NK-92 (cell line): ENCODE results near the gene RGS9.
"Not testable (repeated sequence)": the region's sequence is repeated elsewhere in the genome, so short reads cannot be mapped to it uniquely, and the experiment has no call there.

Experiments used
- DNase-seq: peaks from one replicate; lab custom pipeline; 2025; ENCODE audit not compliant: unreplicated experiment; lab: John Stamatoyannopoulos, UW

RGS9 gene

DNA sequence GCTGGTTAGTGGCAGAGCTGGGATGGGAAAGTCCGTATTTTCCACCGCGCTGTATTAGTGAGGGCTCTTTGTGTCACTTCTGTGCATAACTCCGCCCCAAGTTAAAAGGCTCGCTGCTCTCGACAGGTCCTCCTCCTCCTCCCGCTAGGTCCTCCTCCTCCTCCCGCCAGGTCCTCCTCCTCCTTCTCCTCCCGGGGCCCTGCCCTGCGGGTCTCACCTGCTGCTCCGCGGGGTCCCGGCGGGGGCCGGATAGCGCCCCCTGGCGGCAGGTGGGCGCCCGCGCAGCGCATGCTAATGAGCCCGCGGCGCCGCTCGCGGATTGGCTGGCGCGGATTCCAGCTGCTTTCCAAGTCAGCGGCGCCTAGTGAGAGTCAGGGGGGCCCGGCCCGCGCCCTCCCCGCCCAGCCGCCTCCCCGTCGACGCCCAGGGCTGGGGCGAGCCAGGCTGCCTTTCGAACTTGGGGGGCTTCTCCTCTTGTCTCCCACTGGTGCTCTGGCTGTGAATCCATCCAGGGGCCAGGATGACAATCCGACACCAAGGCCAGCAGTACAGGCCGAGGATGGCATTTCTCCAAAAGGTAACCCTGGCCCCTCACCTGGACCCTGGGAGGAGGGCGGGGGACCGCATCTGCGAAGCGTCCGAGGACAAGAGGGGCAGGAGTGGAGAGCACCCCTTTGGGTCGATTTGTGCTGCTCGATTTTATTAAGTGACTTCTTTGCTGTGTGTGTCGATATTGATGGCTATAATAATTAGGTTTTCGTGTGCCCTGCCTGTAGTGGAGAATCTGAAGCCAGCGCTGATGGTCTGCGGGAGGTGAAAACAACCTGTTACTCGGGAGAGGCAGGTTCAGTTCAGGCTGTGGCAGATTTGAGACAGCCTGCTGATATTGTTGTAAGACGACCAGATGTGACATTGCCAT, at the start of gene RGS9:
Gene RGS9 (plus strand): TSS at position 350 of the 919 bp plus-strand sequence. CDS start 171 bp downstream, at position 521.
- DNase-seq: no peak

GRCh38 chr17:65088621-65089360, 48.4 kb upstream of the RGS9 start:
- DNase-seq: no peak

DNA sequence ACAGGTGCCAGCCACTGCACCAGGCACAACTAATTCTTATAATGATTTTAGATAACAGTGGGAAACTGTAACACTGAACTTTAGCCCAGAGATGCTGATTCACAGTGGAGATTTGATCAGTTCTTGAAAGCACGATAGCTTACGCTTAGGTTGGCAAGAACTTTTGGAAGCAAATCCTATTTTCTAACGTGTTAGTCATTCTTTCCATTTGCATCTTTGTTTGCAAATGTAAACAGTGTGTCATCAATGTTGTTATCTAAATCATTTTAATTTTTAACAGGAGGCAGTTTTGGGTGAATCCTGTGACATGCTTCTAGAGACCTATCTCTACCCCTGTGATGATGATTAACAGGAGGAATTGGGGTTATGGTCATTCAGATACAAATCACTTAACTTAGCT, 44.9 kb upstream of the RGS9 start:
- DNase-seq: no peak

GRCh38 chr17:65092721-65093356, 44.3 kb upstream of the RGS9 start:
- DNase-seq: not testable (repeated sequence)

DNA sequence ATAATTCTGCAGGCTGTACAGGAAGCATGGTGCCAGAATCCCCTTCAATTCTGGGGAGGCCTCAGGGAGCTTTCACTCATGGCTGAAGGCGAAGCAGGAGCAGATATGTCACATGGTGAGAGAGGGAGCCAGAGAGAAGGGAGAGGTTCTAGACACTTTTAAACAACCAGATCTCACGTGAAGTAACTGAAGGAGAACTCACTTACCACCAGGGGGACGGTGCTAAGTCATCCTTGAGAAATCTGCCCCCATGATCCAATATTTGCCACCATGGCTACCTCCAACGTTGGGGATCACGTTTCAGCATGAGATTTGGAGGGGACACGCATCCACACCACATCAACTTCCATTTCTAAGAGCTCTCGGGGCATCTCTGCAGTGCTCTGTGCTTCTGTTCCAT, 43.2 kb upstream of the RGS9 start:
- no peak for DNase-seq

GRCh38 chr17:65095465-65095864, 41.7 kb upstream of the RGS9 start:
- no peak for DNase-seq

DNA sequence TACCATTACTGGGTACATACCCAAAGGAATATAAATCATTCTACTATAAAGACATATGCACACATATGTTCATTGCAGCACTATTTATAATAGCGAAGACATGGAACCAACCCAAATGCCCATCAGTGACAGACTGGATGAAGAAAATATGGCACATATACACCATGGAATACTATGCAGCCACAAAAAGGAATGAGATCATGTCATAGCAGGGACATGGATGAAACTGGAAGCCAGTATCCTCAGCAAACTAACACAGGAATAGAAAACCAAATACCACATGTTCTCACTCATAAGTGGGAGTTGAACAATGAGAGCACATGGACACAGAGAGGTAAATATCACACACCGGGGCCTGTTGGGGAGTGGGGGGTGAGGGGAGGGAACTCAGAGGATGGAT, 40.8 kb upstream of the RGS9 start:
- not testable (repeated sequence) for DNase-seq

GRCh38 chr17:65097110-65097509, 40.1 kb upstream of the RGS9 start:
- DNase-seq: no peak

GRCh38 chr17:65099475-65099874, 37.7 kb upstream of the RGS9 start:
- DNase-seq: no peak

DNA sequence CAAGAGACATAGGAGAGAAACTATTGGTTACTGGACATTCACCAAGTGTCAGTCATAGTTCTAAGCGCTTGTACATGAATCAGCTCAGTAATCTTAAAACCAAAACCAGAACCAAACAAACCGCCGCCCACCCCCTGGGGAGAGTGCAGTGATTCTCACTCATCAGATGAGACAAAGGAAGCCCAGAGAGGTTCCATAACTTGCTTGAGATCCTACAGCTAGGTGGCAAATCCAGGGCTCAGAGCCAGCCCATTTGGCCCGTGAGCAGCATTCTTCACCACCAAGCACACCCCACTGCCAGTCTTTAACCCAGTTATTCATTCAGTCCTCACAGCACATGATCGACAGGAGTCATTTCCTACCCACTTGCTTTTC, 37.2 kb upstream of the RGS9 start:
- DNase-seq: no peak

DNA sequence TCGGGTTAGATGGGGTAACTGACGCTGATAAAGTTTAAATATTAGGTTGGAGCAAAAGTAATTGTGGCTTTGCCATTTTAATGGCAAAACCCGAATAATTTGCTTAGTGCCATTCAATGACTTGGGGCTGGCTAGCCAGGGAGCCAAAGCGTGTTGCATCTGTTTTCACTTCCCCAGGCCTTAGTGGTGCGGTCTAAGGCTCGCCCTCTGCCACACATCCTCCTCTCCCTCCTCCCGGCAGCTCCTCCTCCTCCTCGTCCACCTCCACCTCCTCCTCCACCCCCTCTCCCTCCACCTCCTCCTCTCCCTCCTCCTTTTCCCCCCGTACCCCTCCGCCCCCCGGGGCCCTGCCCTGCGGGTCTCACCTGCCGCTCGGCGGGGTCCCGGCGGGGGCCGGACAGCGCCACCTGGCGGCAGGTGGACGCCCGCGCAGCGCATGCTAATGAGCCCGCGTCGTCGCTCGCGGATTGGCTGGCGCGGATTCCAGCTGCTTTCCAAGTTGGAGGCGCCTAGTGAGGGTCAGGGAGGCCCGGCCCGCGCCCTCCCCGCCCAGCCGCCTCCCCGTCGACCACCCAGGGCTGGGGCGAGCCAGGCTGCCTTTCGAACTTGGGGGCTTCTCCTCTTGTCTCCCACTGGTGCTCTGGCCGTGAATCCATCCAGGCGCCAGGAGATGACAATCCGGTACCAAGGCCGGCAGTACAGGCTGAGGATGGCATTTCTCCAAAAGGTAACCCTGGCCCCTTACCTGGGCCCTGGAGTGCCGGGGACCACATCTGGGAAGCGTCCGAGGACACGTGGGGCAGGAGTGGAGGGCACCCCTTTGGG, 36.6 kb upstream of the RGS9 start:
- DNase-seq: no peak

- no peak for DNase-seq
Observed at GRCh38 chr17:65101371-65101770, 35.8 kb upstream of the RGS9 start.

- no peak for DNase-seq
Observed at GRCh38 chr17:65102235-65102634, 34.9 kb upstream of the RGS9 start.

- DNase-seq: no peak
Observed at GRCh38 chr17:65102788-65103187, 34.4 kb upstream of the RGS9 start.

DNA sequence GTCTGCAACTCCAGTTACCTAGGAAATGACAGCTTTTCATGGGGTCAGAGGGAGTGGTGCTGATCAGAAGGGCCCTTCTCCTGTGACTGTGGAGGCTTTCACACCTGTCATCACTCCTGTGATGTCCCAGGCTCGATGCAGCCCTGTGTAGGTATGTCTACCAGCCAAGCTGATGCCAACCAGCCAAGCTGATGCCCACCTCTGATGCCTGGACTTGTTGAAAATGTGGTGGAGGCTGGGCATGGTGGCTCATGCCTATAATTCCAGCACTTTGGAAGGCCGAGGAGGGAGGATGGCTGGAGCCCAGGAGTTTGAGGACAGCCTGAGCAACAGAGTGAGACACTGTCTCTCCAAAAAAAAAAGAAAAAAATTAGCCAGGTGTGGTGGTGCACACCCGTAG, 33.7 kb upstream of the RGS9 start:
- no peak for DNase-seq

GRCh38 chr17:65103896-65104295, 33.3 kb upstream of the RGS9 start:
- DNase-seq: no peak

GRCh38 chr17:65104541-65104940, 32.6 kb upstream of the RGS9 start:
- no peak for DNase-seq

DNA sequence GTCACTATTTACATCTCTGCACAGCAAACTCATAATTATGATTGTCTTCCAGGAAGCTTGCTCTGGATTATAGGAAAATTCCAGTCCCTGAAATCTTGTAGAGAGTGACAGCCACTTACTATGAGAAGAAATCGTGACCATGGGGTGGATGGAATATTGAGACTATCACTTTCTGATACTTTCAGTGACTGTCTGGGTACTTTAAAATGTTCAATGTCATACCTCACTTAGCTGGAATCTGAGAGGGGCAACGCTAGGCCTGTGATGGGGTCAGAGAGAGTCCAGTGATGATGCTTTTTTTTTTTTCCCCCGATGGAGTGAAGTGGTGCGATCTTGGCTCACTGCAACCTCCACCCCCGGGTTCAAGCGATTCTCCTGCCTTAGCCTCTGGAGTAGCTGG, 32.2 kb upstream of the RGS9 start:
- no peak for DNase-seq

DNA sequence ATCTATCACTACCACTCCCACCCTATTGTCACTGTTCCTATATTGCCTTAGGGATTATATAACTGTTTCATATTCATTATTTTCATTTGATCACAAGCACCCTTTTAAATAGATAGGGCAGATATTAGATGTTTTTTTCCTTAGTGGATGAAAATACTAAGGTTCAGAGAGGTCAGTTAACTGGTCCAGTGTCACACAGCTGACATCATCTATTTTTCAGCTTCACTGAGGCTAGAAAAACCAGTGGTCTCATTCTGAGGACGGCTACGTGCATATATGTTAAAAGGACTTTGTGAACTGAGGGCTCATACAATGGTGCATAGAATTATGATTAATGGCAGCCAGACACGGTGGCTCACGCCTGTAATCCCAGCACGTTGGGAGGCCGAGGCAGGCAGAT, 29.0 kb upstream of the RGS9 start:
- DNase-seq: no peak

DNA sequence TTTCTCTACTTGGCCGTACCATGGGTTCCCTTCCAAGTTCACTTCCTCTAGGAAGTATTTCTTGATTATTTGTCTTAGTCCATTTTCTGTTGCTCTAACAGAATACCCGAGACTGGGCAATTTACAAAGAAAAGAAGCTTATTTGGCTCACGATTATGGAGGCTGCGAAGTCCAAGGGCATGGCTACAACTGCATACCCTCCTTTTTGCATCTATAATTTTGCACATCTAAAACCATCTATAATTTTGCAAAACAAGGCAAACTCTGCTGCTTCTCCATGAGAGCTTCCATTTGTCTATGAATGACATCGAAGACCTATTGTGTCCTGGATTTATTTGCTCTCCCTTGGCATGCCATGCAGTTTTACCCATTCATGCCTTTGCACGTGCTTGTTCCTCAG, 27.6 kb upstream of the RGS9 start:
- DNase-seq: no peak
